ENCODE data around the gene TENT4B.

DNA sequence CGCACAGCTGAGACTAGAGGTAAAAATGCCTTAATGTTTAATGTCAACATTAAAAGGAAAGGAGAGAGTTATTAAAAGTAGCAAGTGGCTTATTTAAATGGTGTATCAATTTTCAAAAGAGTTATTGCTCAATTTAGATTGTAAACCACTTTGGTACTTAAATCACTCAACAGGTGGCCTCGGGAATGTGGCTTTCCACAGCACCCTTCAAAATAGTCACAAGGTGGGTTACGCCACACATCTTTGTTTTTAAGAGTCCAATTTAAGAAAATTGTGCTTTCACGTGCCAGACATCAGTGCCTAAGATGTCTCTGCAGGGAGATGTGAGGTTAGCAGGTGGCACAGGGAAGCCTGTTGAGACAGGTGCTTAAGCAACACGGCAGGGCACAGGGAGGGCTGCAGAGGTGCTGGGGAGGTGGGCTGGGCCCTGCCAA, 85.8 kb downstream of the TENT4B start:
- TF ChIP-seq CTCF (IDR thresholded peaks at IDR 0.05 in 2 of 3, conservative IDR thresholded peaks at IDR 0.05 in 1 of 3; ENCODE audit: borderline replicate concordance in 1 of 3, insufficient read depth in 1 of 3, low read depth in 2 of 3, low read length in 2 of 3) (no peak), POLR2AphosphoS5 (IDR thresholded peaks at IDR 0.05; ENCODE audit: low read depth, low read length) (no peak), SRF (IDR thresholded peaks at IDR 0.05; ENCODE audit: low read depth) (no peak), EZH2 (IDR thresholded peaks at IDR 0.05) (no peak), ZNF274 (IDR thresholded peaks at IDR 0.05; ENCODE audit: low read depth, low read length) (no peak), POLR2A (IDR thresholded peaks at IDR 0.05; ENCODE audit: borderline replicate concordance, extremely low read depth, insufficient read depth, insufficient read length) (no peak)

All from HCT116 (cell line).